ENCODE measurements around the gene CYTL1.

Gene CYTL1

DNA sequence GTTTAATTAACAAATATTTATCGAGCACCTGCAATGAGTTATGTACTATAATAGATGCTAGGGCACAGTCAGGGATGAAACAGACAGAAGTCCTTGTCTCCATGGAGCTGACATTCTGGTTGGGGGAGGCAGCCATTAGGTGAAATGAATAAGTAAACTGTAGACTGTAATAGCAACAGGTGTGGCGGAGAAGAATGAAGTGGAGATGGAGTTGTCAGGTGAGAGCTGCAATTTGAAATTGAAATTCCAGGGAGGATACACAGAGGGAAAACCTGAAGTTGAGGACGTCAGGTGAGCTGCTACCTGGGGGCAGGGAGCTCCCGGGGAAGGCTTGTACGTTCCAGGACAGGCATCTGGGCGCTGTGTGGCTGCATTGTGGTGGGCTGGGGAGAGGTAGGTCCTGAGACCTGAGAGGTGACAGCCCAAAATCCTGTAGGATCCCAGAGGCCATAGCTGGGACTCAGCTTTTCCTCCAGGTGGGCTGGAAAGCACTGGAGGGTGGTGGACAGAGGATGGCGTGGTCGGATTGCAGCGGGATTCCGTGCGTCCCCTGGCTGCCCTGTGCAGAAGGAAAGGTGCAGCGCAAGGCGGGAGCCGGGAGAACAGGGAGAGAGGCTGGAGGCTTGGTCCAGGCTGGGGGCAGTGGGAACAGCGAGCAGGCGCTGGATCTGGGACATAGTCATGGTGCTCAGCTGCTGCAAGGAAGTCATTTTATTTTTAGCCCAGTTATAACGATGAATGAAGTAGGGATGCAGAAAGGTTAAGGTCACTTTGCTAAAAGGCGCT is 24.8 kb downstream of the CYTL1 start:
- ATAC-seq (no peak), DNase-seq (ENCODE audit: low spot score in 2 of 2) (no peak)
- H3K4me3 Mint-ChIP-seq = no peak overlapping the region
- no peaks in the 10 kb centered on the region for H3K9me3 Mint-ChIP-seq
- no peaks in the 10 kb centered on the region for H3K4me1 Mint-ChIP-seq
- H3K27ac Mint-ChIP-seq = no peak overlapping the region
- H3K36me3 Mint-ChIP-seq = no peaks in the 10 kb centered on the region

DNA sequence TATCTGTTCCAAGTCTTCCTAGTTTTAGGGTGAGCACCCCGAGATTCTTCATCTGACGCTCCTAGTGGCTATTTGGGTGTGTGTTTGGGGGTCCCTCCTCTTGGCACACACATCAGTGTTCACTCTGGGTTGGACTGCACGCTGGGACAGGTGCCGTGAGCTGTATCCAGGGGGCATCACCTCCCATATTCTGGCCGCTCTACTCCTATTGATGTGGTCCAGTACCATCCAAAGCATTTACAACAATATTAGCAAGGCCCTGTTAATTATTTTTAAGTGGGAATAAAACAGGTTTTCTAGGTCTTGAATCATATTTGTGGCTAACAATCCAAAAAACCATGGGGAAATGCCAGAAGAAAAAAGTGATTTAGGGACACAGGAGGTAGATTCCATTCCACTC is 26.4 kb downstream of the CYTL1 start:
- ATAC-seq (no peak), DNase-seq (ENCODE audit: low spot score in 2 of 2) (no peak)
- Mint-ChIP-seq H3K36me3 (no peaks in the 10 kb centered on the region), H3K9me3 (no peaks in the 10 kb centered on the region), H3K4me3 (no peak overlapping the region), H3K4me1 (no peaks in the 10 kb centered on the region), H3K27ac (no peak overlapping the region)

DNA sequence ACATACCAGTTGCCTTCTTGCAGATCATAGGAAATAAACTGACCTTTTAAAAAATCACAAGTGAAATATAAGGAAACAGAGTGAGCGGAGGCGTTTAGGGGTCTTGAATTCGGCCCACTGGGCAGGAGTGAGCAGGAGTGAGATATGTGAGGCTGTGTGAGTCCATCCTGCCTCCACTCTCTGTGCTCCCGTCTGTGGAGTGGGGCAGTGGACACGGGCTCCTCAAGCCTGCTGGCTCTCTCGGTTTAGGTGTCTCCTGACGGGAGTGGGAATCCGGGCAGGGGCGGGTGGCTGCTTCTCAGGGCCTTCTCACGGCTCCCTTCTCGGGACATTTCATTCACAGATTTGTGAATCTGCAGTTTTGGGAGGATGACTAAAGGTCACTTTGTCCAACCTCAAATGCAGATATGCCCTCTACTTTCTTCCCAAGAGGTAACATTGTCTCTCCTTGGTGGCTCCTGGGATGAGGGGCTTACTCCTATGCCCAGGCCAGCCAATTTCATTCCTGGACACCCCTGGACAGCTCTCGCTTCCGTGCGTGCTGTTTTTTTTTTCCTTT is 27.6 kb downstream of the CYTL1 start:
- Mint-ChIP-seq H3K27ac (no peak overlapping the region), H3K4me1 (no peaks in the 10 kb centered on the region), H3K4me3 (no peak overlapping the region), H3K36me3 (no peaks in the 10 kb centered on the region), H3K9me3 (no peaks in the 10 kb centered on the region)
- ATAC-seq = no peak
- no peak for DNase-seq (ENCODE audit: low spot score in 2 of 2)

DNA sequence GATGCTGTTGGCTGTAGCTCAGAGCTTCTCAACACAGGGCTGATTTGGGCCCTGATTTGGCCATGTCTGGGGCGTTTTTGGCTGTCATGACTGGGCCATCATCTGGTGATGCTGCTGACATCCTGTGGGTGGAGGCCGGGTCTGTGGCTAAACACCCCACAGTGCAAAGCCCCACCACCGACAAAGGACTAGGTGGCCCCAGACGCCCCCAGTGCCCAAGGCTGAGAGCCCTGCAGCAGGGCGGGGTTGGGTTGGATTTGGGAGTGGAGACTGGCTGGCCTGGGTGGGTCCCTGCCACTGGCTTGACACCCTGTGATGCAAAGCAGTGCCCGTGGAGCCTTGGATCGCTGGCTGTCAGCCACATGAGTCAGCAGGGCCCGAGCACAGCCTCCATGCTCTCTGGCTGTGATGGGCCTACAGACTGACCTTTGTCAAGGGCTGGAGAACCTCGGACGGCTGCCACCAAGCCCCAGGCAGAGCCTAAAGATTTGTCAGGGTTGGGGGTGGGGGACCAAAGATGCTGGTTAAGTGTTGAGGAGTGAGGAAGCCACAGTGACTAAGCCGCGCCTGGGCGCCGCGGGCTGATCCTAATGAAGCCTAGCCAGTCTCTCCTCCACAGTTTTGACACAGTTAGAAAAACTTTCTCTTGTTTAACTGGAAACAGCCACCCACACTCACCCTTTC is 28.3 kb downstream of the CYTL1 start:
- no peaks in the 10 kb centered on the region for H3K9me3 Mint-ChIP-seq
- no peak for DNase-seq (ENCODE audit: low spot score in 2 of 2)
- peak; percentile 14 for ATAC-seq
- H3K4me3 Mint-ChIP-seq = no peak overlapping the region
- H3K4me1 Mint-ChIP-seq = no peaks in the 10 kb centered on the region
- no peak overlapping the region for H3K27ac Mint-ChIP-seq
- H3K36me3 Mint-ChIP-seq = no peaks in the 10 kb centered on the region

DNA sequence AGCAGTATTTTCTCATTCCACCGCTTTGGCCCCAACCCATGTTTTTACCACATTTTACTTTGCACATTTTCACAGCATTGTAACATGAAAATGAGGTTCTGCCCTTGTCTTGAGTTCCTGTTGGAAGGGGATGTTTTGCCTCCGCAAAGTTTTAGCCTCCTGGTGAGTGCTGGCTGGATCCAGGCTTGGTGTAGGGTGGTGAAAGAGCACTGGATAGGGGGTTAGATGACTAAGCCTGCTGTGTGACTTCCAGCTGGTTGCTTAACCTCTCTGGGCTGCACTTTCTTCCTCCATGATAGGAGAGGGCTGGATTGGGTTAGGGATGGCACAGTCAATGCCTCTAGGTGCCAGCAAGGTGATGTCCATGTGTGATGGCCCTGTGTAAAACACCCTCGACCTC is 28.9 kb downstream of the CYTL1 start:
- H3K4me3 Mint-ChIP-seq = no peak overlapping the region
- no peaks in the 10 kb centered on the region for H3K9me3 Mint-ChIP-seq
- no peak for DNase-seq (ENCODE audit: low spot score in 2 of 2)
- H3K36me3 Mint-ChIP-seq = no peaks in the 10 kb centered on the region
- no peaks in the 10 kb centered on the region for H3K4me1 Mint-ChIP-seq
- no peak overlapping the region for H3K27ac Mint-ChIP-seq
- ATAC-seq = no peak

DNA sequence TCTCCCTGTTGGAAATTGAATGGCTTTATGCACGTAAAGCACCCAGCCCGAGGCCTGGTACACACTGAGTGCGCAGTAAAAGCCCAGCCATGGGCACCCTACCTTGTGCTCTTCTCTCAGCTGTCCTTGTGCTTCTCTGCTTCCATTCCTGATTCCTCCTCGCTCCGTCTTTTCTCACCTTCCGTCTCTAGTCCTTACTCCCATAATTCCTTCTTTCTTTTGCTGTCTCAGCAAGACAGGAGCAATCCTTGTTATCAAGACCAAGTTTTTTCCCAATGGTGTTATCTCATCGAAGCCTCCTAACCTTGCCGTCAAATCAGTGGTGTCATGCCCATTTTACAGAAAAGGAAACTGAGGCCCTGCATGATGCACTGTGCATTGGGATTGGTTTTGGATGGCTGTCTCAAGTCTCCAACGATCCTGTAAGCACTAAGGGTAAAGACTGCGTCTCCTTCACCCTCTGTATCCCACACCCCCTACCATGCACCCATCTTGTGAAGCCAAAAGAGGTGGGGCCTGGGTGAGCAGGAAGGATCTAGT is 30.1 kb downstream of the CYTL1 start:
- H3K4me3 Mint-ChIP-seq = no peak overlapping the region
- DNase-seq (ENCODE audit: low spot score in 2 of 2) (no peak), ATAC-seq (no peak)
- H3K9me3 Mint-ChIP-seq = no peaks in the 10 kb centered on the region
- no peak overlapping the region for H3K27ac Mint-ChIP-seq
- H3K4me1 Mint-ChIP-seq = no peaks in the 10 kb centered on the region
- no peaks in the 10 kb centered on the region for H3K36me3 Mint-ChIP-seq

DNA sequence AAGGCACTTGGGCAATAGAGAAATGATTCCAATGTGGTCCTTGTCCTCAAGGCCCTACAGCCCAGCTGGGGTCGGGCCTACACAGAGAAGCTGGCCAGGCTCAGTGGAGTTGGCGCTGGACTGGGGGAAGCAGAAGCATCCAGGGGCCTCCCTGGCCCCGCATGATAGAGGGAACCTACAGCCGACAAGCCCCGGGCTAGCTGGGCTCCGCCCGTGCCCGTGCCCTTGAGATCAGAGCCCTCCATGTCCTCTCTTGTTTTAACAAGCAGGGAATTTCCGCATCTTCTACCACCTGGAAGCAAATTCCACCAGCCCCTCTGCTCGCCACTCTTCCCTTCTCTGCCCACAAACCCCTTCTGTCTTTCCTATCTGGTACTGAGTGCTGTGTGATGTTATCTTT is 31.6 kb downstream of the CYTL1 start:
- no peak overlapping the region for H3K27ac Mint-ChIP-seq
- H3K36me3 Mint-ChIP-seq = no peaks in the 10 kb centered on the region
- DNase-seq (ENCODE audit: low spot score in 2 of 2) = no peak
- no peak for ATAC-seq
- H3K4me3 Mint-ChIP-seq = no peak overlapping the region
- no peaks in the 10 kb centered on the region for H3K4me1 Mint-ChIP-seq
- no peaks in the 10 kb centered on the region for H3K9me3 Mint-ChIP-seq

DNA sequence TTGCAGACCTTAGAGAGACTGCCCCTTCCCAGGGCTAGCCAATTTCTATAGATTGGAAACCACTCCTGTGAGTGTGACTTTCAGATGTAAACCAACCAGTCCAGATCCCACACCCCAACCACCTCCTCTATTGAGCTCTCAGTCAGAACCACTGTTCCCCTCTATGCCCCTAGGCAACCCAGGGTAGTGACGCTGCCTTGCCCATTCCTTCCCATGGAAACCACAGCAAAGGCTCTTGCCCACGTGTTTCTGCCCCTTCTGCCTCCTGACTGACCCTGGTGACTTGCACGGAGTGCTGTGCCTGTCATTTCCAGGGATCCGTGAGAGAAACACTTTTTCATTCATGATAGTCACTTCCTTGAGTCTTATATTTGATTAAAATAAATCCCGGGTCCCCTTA is 32.4 kb downstream of the CYTL1 start:
- H3K4me1 Mint-ChIP-seq = no peaks in the 10 kb centered on the region
- H3K36me3 Mint-ChIP-seq = no peaks in the 10 kb centered on the region
- H3K9me3 Mint-ChIP-seq = no peaks in the 10 kb centered on the region
- ATAC-seq = no peak
- DNase-seq (ENCODE audit: low spot score in 2 of 2) = no peak
- no peak overlapping the region for H3K27ac Mint-ChIP-seq
- H3K4me3 Mint-ChIP-seq = no peak overlapping the region

DNA sequence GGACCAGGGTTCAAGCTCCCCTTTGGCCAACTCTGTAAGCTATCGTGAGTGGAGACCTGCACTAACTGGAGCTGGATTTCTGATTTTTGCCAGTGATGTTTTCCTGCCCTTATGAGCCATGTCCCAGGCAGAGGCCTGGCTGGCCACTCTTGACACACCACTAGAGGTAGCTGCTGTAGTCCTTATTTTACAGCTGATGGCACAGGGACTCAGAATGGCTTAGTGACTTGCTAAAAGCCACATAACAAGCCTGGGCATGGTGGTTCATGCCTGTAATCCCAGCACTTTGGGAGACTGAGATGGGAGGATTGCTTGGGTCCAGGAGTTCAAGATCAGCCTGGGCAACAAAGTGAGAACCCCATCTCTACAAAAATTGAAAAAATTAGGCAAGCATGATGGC is 33.4 kb downstream of the CYTL1 start:
- DNase-seq (ENCODE audit: low spot score in 2 of 2) (no peak), ATAC-seq (no peak)
- Mint-ChIP-seq H3K4me1 (no peaks in the 10 kb centered on the region), H3K9me3 (no peaks in the 10 kb centered on the region), H3K36me3 (no peaks in the 10 kb centered on the region), H3K4me3 (no peak overlapping the region), H3K27ac (no peak overlapping the region)

DNA sequence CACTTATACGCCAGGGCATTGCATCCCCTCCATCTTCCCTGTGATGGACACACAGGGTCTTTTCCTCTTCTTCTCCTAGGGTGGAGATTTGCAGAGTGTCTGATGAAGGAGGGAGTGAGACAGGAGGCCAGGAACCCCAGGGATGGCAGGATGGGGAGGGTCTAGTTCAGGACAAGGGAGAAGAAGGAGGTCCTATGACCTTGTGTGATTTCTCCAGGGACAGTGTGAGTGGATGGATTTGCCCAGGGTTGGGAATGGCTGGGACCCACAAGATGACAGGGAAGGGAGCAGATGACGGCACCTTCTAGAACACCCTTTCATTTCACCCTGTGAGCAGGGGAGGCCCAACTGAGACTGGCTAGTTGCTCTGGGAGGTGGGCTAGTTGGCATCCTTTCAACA is 34.2 kb downstream of the CYTL1 start:
- Mint-ChIP-seq H3K36me3 (no peaks in the 10 kb centered on the region), H3K4me1 (no peaks in the 10 kb centered on the region), H3K27ac (no peak overlapping the region), H3K4me3 (no peak overlapping the region), H3K9me3 (no peaks in the 10 kb centered on the region)
- DNase-seq (ENCODE audit: low spot score in 2 of 2) (no peak), ATAC-seq (no peak)

DNA sequence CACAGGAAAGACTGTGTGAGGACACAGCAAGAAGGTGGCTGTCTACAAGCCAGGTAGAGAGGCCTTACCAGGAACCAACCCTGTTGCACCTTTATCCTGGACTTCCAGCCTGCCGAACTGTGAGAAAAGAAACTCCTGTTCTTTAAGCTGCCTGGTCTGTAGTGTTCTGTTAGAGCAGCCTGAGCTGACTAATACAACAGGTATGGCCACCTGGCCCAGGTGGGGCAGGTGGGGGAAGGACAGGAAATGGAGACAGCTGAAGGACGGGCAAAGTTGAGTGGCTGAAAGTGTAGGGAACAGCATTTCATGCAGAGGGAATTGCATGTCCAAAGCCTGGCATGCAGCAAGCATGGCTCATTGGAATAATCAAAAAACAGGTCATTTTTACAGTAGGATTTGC is 35.1 kb downstream of the CYTL1 start:
- ATAC-seq = no peak
- H3K4me1 Mint-ChIP-seq = no peaks in the 10 kb centered on the region
- H3K4me3 Mint-ChIP-seq = no peak overlapping the region
- no peaks in the 10 kb centered on the region for H3K9me3 Mint-ChIP-seq
- H3K27ac Mint-ChIP-seq = no peak overlapping the region
- no peaks in the 10 kb centered on the region for H3K36me3 Mint-ChIP-seq
- DNase-seq (ENCODE audit: low spot score in 2 of 2) = no peak

DNA sequence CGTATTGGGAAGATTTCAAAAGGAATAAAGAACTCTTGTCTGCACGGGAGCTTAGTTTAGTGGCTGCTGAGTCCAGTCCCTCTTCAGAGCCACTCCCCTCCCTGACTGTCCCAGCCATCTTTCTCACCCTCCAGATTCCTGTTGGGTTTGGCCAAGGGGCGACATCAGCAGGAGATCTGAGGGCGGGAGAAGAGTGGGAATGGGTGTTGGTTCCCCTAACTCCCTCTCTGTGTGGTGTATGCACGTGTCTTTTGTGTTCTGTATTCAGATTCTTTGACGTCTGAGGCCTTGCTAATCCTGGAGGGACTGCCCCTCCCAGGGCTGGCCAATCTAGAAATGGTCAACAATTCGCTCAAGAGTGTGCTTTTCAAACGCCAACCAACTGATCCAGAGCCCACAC is 37.4 kb downstream of the CYTL1 start:
- no peak for DNase-seq (ENCODE audit: low spot score in 2 of 2)
- H3K36me3 Mint-ChIP-seq = no peaks in the 10 kb centered on the region
- no peak for ATAC-seq
- no peak overlapping the region for H3K27ac Mint-ChIP-seq
- H3K9me3 Mint-ChIP-seq = no peaks in the 10 kb centered on the region
- H3K4me1 Mint-ChIP-seq = no peaks in the 10 kb centered on the region
- H3K4me3 Mint-ChIP-seq = no peak overlapping the region

DNA sequence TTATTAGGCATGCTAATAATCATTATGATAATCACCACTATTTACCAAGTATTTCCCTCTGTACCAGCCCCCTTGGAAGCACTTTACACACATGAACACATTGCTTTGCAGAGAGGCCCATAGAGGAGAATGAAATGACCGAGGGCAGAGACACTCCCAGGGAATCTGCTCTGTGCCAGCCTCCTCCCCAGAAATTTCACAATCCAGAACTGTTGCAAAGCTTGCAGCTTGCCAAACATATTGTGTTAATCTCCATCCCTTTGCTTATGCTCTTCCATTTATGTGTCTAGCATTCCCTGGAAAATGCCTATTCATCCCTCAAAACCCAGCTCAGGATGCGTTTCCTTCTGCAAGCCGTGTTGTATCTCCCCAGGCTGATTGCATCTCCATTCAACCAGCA is 37.8 kb downstream of the CYTL1 start:
- Mint-ChIP-seq H3K36me3 (no peaks in the 10 kb centered on the region), H3K4me3 (no peak overlapping the region), H3K4me1 (no peaks in the 10 kb centered on the region), H3K27ac (no peak overlapping the region), H3K9me3 (no peaks in the 10 kb centered on the region)
- ATAC-seq (no peak), DNase-seq (ENCODE audit: low spot score in 2 of 2) (no peak)

DNA sequence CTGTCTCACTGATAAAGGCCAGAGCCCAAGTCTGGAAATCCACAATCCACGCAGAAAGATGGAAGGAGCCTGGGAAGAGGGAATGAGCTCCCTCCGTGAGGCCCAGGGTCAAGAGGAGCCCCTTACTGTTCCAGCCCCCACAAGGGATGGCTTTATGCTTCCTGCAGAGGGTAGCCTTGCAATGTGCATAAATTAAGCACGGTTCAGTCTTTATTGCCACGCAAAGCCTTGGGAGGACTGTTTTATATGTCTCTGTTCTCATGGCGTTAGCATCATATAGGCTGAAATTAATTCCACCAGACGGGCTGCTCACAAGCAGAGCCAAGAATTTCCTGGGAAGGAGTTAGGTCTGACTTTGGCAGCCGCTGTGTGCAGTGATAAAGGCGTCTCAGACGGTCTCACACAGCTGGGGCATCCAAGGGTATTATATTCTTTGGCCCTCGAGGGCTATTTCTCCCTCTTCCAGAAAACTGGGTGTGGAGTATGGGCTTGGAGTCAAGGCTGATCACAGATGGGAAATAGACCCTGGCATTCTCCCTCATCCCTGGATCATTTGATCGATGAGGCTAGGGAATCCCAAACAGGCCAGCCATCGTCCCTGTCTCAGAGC is 38.5 kb downstream of the CYTL1 start:
- Mint-ChIP-seq H3K27ac (no peak overlapping the region), H3K4me3 (no peak overlapping the region), H3K36me3 (no peaks in the 10 kb centered on the region), H3K4me1 (no peaks in the 10 kb centered on the region), H3K9me3 (peaks cover 2% of the 10 kb centered on the region)
- no peak for ATAC-seq
- DNase-seq (ENCODE audit: low spot score in 2 of 2) = no peak

DNA sequence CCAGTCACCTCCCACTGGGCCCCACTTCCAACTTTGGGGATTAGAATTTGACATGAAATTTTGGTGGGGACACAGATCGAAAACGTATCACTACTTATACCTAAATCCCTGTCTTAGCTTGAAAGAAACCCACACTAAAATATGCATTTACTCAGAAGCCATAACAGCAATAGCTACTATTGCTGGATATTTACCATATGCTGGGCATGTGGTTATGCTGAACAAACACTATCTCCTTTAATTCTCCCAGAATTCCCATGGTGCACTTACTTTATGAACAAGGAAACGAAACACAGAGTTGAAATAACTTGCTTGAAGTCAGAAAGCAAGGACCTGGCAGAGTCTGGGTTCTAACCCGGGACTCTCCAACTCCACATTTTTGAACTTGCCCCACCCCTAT is 39.3 kb downstream of the CYTL1 start:
- Mint-ChIP-seq H3K9me3 (peaks cover 6% of the 10 kb centered on the region), H3K36me3 (no peaks in the 10 kb centered on the region), H3K4me1 (no peaks in the 10 kb centered on the region), H3K4me3 (no peak overlapping the region), H3K27ac (no peak overlapping the region)
- ATAC-seq = no peak
- no peak for DNase-seq (ENCODE audit: low spot score in 2 of 2)

DNA sequence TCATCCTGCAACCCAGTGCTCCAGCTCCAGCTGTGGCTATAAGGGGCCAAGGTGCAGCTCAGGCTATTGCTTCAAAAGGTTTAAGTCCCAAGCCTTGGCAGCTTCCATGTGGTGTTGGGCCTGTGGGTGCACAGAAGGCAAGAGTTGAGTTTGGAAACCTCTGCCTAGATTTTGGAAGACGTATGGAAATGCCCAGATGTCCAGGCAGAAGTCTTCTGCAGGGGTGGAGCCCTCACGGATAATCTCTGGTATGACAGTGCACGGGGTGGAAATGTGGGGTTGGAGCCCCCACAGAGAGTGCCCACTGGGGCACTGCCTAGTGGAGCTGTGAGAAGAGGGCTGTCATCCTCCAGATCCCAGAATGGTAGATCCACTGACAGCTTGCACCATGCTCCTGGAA is 44.5 kb downstream of the CYTL1 start:
- DNase-seq (ENCODE audit: low spot score in 2 of 2) (no peak), ATAC-seq (no peak)
- H3K4me1 Mint-ChIP-seq = no peaks in the 10 kb centered on the region
- no peak overlapping the region for H3K4me3 Mint-ChIP-seq
- no peaks in the 10 kb centered on the region for H3K36me3 Mint-ChIP-seq
- H3K9me3 Mint-ChIP-seq = peaks cover 6% of the 10 kb centered on the region
- no peak overlapping the region for H3K27ac Mint-ChIP-seq

Data from stimulated activated effector memory CD8-positive, alpha-beta T cell treated with anti-CD3 and anti-CD28 coated beads, Interleukin-12 subunit alpha, Interleukin-12 subunit beta, amount 100 ng/mL, for 72 hours (primary cell).